HL-60 (cell line): ENCODE measurements around the gene RSKR.

Experiments used
- DNase-seq, 2 experiments: peaks; one replicate each; pipeline ENCODE4 v3.0.0-alpha.2; 2010 to 2020; ENCODE audit warnings: low read depth in 1 of 2, low spot score in 1 of 2
- H3K27ac ChIP-seq: fragments of 250-450 bp; sonication (Bioruptor Pico); replicated peaks from 2 replicates; pipeline ENCODE4 v1.5.1; 2020; ENCODE audit warnings: mild to moderate bottlenecking, moderate library complexity
- H3K27me3 ChIP-seq: fragments of 250-450 bp; sonication (Bioruptor Pico); 2 replicates; pipeline ENCODE4 v1.5.1; 2021; ENCODE audit warnings: mild to moderate bottlenecking, moderate library complexity; ENCODE audit not compliant: insufficient read depth, poor library complexity, severe bottlenecking
- H3K4me3 ChIP-seq: replicated peaks from 2 replicates; pipeline ENCODE4 v1.5.1; 2011; ENCODE audit warnings: mild to moderate bottlenecking, control low read depth, low read length; ENCODE audit not compliant: insufficient read depth
- CTCF ChIP-seq: IDR thresholded peaks from one replicate; pipeline ENCODE4 v1.5.1; 2011; ENCODE audit warnings: low read length, control low read depth, inconsistent platforms; ENCODE audit not compliant: insufficient read depth
- GABPA ChIP-seq: IDR thresholded peaks from 2 replicates; pipeline ENCODE4 v1.6.1; 2012; ENCODE audit warnings: low read depth
- POLR2AphosphoS5 ChIP-seq: IDR thresholded peaks from 2 replicates; pipeline ENCODE4 v1.6.1; 2012; ENCODE audit warnings: low read depth
- REST ChIP-seq: IDR thresholded peaks from 2 replicates; pipeline ENCODE4 v1.6.1; 2012; ENCODE audit warnings: low read depth; ENCODE audit not compliant: insufficient replicate concordance
- SPI1 ChIP-seq: IDR thresholded peaks from 2 replicates; pipeline ENCODE4 v1.6.1; 2012; ENCODE audit warnings: low read depth, mild to moderate bottlenecking, borderline replicate concordance

RSKR gene

GRCh38 chr17:28626818-28627217 lies 12.8 kb upstream of the RSKR start:
- no peak overlapping the region for H3K4me3 ChIP-seq
- no peak for TF ChIP-seq GABPA
- no peak for TF ChIP-seq POLR2AphosphoS5
- TF ChIP-seq CTCF: no peak
- TF ChIP-seq REST: no peak
- no peak for TF ChIP-seq SPI1
- no peak overlapping the region for H3K27ac ChIP-seq
- no peaks in the 10 kb centered on the region for H3K27me3 ChIP-seq
- DNase-seq: no peak

- Histone ChIP-seq H3K27me3 (no peaks in the 10 kb centered on the region), H3K4me3 (no peak overlapping the region), H3K27ac (no peak overlapping the region)
- DNase-seq: no peak
- TF ChIP-seq GABPA: no peak
- no peak for TF ChIP-seq REST
- no peak for TF ChIP-seq POLR2AphosphoS5
- TF ChIP-seq SPI1: no peak
- TF ChIP-seq CTCF: no peak
These were observed 10.2 kb upstream of the RSKR start for GRCh38 chr17:28624148-28624547.

- H3K27me3 ChIP-seq: no peaks in the 10 kb centered on the region
- TF ChIP-seq SPI1: no peak
- TF ChIP-seq CTCF: no peak
- no peak for TF ChIP-seq REST
- no peak for TF ChIP-seq POLR2AphosphoS5
- TF ChIP-seq GABPA: no peak
- no peak for DNase-seq
- no peak overlapping the region for H3K27ac ChIP-seq
- H3K4me3 ChIP-seq: no peak overlapping the region
These were observed 9.7 kb upstream of the RSKR start for GRCh38 chr17:28623696-28624095.
